ENCODE measurements around the gene ZNF497. TPM values are rescaled to one million over a fixed set of nuclear protein-coding genes. Genes with fewer than 3 reads are reported as not detected.

Gene ZNF497
- total RNA-seq, 1 donor from 2014 or later = 8.1 TPM

DNA sequence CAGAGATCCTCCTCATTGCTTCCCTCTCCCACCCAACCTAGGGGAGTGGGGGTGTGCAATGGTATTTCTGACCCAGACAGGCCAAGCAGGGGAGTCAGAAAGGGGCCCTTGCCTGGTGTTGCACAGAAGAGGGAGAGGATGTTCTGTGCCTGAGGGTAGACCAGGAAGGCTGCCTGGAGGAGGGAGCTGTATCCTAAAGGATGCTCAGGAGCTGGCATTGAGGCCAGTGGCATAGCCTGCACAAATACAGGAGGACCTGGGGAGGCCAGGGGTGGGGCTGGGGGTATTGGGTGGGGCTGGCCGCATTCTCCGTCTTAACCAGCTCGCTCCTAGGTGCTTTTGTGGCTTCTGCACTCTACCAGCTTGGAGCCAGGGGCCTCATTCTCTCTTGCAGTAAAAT, 37.4 kb upstream of the ZNF497 start:
- H3K4me1 Mint-ChIP-seq (ENCODE audit: unreplicated experiment) = peaks cover 12% of the 10 kb centered on the region
- peak overlapping the region; percentile 68 for H3K27ac Mint-ChIP-seq
- DNase-seq (ENCODE audit: extremely low spot score, unreplicated experiment) = no peak
- peaks cover 19% of the 10 kb centered on the region for H3K27me3 Mint-ChIP-seq
- H3K9me3 Mint-ChIP-seq = no peaks in the 10 kb centered on the region
- no peak for TF ChIP-seq CTCF (conservative IDR thresholded peaks at IDR 0.05)
- peak overlapping the region; percentile 51 for H3K4me3 Mint-ChIP-seq
- H3K36me3 Mint-ChIP-seq = peaks cover 5% of the 10 kb centered on the region

GRCh38 chr19:58398545-58398944, 36.0 kb upstream of the ZNF497 start:
- Mint-ChIP-seq H3K36me3 (peaks cover 16% of the 10 kb centered on the region), H3K27ac (no peak overlapping the region), H3K4me3 (no peak overlapping the region), H3K27me3 (peaks cover 19% of the 10 kb centered on the region), H3K4me1 (ENCODE audit: unreplicated experiment) (peaks cover 15% of the 10 kb centered on the region), H3K9me3 (no peaks in the 10 kb centered on the region)
- DNase-seq (ENCODE audit: extremely low spot score, unreplicated experiment) = no peak
- no peak for TF ChIP-seq CTCF (conservative IDR thresholded peaks at IDR 0.05)

DNA sequence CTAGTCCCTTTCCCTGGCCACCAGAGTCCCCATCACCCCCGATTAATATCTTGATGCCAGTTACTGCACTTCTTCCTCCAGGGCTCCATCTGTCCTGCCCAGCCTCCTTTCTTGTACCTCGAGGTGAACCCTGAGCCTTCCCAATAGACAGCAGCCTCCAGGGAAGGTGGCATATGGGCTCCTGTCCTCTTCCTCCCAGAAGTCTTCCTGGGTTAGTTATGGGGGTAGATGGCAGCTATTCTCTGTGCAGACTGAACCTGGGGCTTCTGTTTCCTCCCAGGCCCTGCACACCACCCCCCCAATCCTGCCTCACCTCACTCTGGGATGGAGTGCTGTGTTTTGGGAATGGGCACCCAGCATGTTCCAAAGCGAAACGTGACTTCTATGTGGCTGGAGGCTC, 35.5 kb upstream of the ZNF497 start:
- peaks cover 19% of the 10 kb centered on the region for H3K27me3 Mint-ChIP-seq
- DNase-seq (ENCODE audit: extremely low spot score, unreplicated experiment) = no peak
- no peak for TF ChIP-seq CTCF (conservative IDR thresholded peaks at IDR 0.05)
- no peaks in the 10 kb centered on the region for H3K9me3 Mint-ChIP-seq
- peaks cover 15% of the 10 kb centered on the region for H3K4me1 Mint-ChIP-seq (ENCODE audit: unreplicated experiment)
- H3K4me3 Mint-ChIP-seq = no peak overlapping the region
- no peak overlapping the region for H3K27ac Mint-ChIP-seq
- H3K36me3 Mint-ChIP-seq = peaks cover 17% of the 10 kb centered on the region

DNA sequence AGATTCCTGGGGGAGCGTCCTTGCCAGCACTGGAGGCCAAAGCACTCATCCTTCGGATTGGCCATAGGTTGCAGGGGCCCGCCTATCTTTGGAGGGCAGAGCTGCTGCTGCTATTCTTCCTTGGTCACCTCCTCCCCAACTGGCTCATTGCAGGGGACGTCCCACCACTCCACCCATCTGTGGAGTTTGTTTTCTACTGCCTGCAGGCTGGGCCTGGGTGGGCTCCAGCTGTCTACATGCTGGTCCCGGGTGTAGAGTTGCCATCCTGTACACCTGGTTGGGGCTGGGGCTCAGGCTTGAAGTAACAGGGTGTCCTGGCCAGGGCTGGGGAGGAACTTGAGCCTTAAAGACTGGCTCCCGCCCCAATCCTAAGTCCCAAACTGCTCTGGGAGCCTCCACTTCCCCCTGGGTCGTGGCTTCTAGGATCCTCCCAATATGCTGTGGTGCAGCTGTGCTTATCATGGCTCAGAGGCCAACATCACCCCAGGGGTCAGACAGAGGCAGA, 35.0 kb upstream of the ZNF497 start:
- Mint-ChIP-seq H3K27ac (no peak overlapping the region), H3K27me3 (peaks cover 19% of the 10 kb centered on the region), H3K9me3 (no peaks in the 10 kb centered on the region), H3K4me3 (no peak overlapping the region), H3K36me3 (peaks cover 21% of the 10 kb centered on the region), H3K4me1 (ENCODE audit: unreplicated experiment) (peaks cover 15% of the 10 kb centered on the region)
- DNase-seq (ENCODE audit: extremely low spot score, unreplicated experiment) = no peak
- no peak for TF ChIP-seq CTCF (conservative IDR thresholded peaks at IDR 0.05)

DNA sequence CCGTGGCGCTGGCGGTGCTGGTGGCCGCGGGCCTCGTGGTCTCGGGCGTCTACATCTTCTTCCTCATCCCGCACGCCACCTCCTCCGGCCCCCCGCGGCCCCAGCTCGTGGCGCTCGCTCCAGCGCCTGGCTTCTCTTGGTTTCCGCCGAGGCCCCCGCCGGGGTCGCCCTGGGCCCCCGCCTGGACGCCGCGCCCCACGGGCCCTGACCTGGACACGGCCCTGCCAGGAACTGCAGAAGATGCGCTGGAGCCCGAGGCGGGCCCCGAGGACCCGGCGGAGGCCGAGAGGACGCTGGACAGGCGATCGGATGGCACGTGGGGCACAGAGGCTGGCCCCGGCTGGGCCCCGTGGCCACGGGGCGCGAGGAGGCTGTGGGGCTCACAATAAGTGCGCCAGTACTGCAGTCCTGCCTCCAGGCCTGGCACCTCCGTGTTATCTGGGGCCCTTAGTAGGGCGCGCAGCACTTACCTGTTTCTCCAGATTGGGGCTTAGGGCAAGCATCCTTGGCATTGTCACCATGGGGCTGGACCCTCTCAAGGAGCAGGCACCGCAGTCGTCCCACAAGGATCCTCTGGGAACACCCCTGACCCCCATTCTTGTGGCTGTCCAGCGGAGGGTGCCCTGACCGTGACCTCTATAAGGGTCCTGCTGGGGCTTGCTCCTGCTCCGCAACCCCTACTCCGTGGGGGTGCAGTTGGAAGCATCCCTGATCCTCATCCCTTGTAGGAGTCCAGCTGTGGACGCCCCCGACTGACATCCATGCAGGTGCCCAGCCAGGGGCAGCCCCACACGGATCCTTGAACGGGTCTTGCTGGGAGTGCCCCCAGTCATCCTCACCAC, 34.4 kb upstream of the ZNF497 start:
- DNase-seq (ENCODE audit: extremely low spot score, unreplicated experiment) = no peak
- Mint-ChIP-seq H3K9me3 (no peaks in the 10 kb centered on the region), H3K36me3 (peaks cover 21% of the 10 kb centered on the region), H3K4me3 (peak overlapping the region; percentile 25), H3K27ac (no peak overlapping the region), H3K27me3 (peaks cover 19% of the 10 kb centered on the region), H3K4me1 (ENCODE audit: unreplicated experiment) (peaks cover 15% of the 10 kb centered on the region)
- TF ChIP-seq CTCF (conservative IDR thresholded peaks at IDR 0.05) = no peak
